ENCODE measurements around the gene HDAC9.

Gene HDAC9

GRCh38 chr7:18895456-18895855 lies 399.9 kb downstream of the HDAC9 start:
- no peaks in the 10 kb centered on the region for H3K4me1 Mint-ChIP-seq (ENCODE audit: low read depth)
- no peaks in the 10 kb centered on the region for H3K36me3 Mint-ChIP-seq (ENCODE audit: low read depth)
- H3K27me3 Mint-ChIP-seq = no peaks in the 10 kb centered on the region
- H3K4me3 Mint-ChIP-seq = no peak overlapping the region
- H3K9me3 Mint-ChIP-seq = no peaks in the 10 kb centered on the region
- H3K27ac Mint-ChIP-seq = no peak overlapping the region

GRCh38 chr7:18896343-18896975 lies 400.9 kb downstream of the HDAC9 start:
- H3K27ac Mint-ChIP-seq = no peak overlapping the region

GRCh38 chr7:18900236-18900635 lies 404.7 kb downstream of the HDAC9 start:
- Mint-ChIP-seq H3K27me3 (no peaks in the 10 kb centered on the region), H3K9me3 (no peaks in the 10 kb centered on the region), H3K4me3 (no peak overlapping the region), H3K4me1 (ENCODE audit: low read depth) (no peaks in the 10 kb centered on the region), H3K36me3 (ENCODE audit: low read depth) (no peaks in the 10 kb centered on the region), H3K27ac (no peak overlapping the region)

More at GRCh38 chr7:18896343-18896975, 400.9 kb downstream of the HDAC9 start:
- Mint-ChIP-seq H3K4me1 (ENCODE audit: low read depth) (no peaks in the 10 kb centered on the region), H3K36me3 (ENCODE audit: low read depth) (no peaks in the 10 kb centered on the region), H3K9me3 (no peaks in the 10 kb centered on the region), H3K27me3 (no peaks in the 10 kb centered on the region), H3K4me3 (no peak overlapping the region)

- no peaks in the 10 kb centered on the region for H3K36me3 Mint-ChIP-seq (ENCODE audit: low read depth)
- no peaks in the 10 kb centered on the region for H3K4me1 Mint-ChIP-seq (ENCODE audit: low read depth)
- H3K27me3 Mint-ChIP-seq = no peaks in the 10 kb centered on the region
- no peak overlapping the region for H3K4me3 Mint-ChIP-seq
- H3K9me3 Mint-ChIP-seq = no peaks in the 10 kb centered on the region
- no peak overlapping the region for H3K27ac Mint-ChIP-seq
Measured at GRCh38 chr7:18900803-18901202, 405.3 kb downstream of the HDAC9 start.

- Mint-ChIP-seq H3K4me3 (no peak overlapping the region), H3K9me3 (no peaks in the 10 kb centered on the region), H3K36me3 (ENCODE audit: low read depth) (no peaks in the 10 kb centered on the region), H3K27me3 (no peaks in the 10 kb centered on the region), H3K4me1 (ENCODE audit: low read depth) (no peaks in the 10 kb centered on the region), H3K27ac (no peak overlapping the region)
Measured at GRCh38 chr7:18901351-18901750, 405.8 kb downstream of the HDAC9 start.

GRCh38 chr7:18901982-18902421 lies 406.5 kb downstream of the HDAC9 start:
- H3K27ac Mint-ChIP-seq = no peak overlapping the region
- no peak overlapping the region for H3K4me3 Mint-ChIP-seq
- no peaks in the 10 kb centered on the region for H3K9me3 Mint-ChIP-seq
- no peaks in the 10 kb centered on the region for H3K36me3 Mint-ChIP-seq (ENCODE audit: low read depth)
- H3K4me1 Mint-ChIP-seq (ENCODE audit: low read depth) = no peaks in the 10 kb centered on the region
- H3K27me3 Mint-ChIP-seq = no peaks in the 10 kb centered on the region

- no peaks in the 10 kb centered on the region for H3K27me3 Mint-ChIP-seq
- no peaks in the 10 kb centered on the region for H3K36me3 Mint-ChIP-seq (ENCODE audit: low read depth)
- H3K4me3 Mint-ChIP-seq = no peak overlapping the region
- H3K27ac Mint-ChIP-seq = no peak overlapping the region
- H3K9me3 Mint-ChIP-seq = no peaks in the 10 kb centered on the region
- H3K4me1 Mint-ChIP-seq (ENCODE audit: low read depth) = no peaks in the 10 kb centered on the region
Measured at GRCh38 chr7:18902892-18903291, 407.3 kb downstream of the HDAC9 start.

GRCh38 chr7:18903695-18904094 lies 408.1 kb downstream of the HDAC9 start:
- Mint-ChIP-seq H3K4me1 (ENCODE audit: low read depth) (no peaks in the 10 kb centered on the region), H3K9me3 (no peaks in the 10 kb centered on the region), H3K27ac (no peak overlapping the region), H3K4me3 (no peak overlapping the region), H3K36me3 (ENCODE audit: low read depth) (no peaks in the 10 kb centered on the region), H3K27me3 (no peaks in the 10 kb centered on the region)

GRCh38 chr7:18905316-18905943 lies 409.9 kb downstream of the HDAC9 start:
- Mint-ChIP-seq H3K9me3 (peaks cover 7% of the 10 kb centered on the region), H3K27me3 (no peaks in the 10 kb centered on the region), H3K4me1 (ENCODE audit: low read depth) (no peaks in the 10 kb centered on the region), H3K27ac (no peak overlapping the region), H3K36me3 (ENCODE audit: low read depth) (no peaks in the 10 kb centered on the region), H3K4me3 (no peak overlapping the region)

GRCh38 chr7:18906901-18907300 lies 411.4 kb downstream of the HDAC9 start:
- Mint-ChIP-seq H3K27ac (no peak overlapping the region), H3K4me1 (ENCODE audit: low read depth) (no peaks in the 10 kb centered on the region), H3K9me3 (peaks cover 11% of the 10 kb centered on the region), H3K36me3 (ENCODE audit: low read depth) (no peaks in the 10 kb centered on the region), H3K27me3 (no peaks in the 10 kb centered on the region), H3K4me3 (no peak overlapping the region)

- H3K4me3 Mint-ChIP-seq = no peak overlapping the region
- no peaks in the 10 kb centered on the region for H3K4me1 Mint-ChIP-seq (ENCODE audit: low read depth)
- H3K27ac Mint-ChIP-seq = no peak overlapping the region
- H3K9me3 Mint-ChIP-seq = peaks cover 11% of the 10 kb centered on the region
- H3K36me3 Mint-ChIP-seq (ENCODE audit: low read depth) = no peaks in the 10 kb centered on the region
- no peaks in the 10 kb centered on the region for H3K27me3 Mint-ChIP-seq
Measured at GRCh38 chr7:18913106-18913505, 417.6 kb downstream of the HDAC9 start.

- no peak overlapping the region for H3K4me3 Mint-ChIP-seq
- peaks cover 4% of the 10 kb centered on the region for H3K9me3 Mint-ChIP-seq
- H3K27ac Mint-ChIP-seq = no peak overlapping the region
- H3K36me3 Mint-ChIP-seq (ENCODE audit: low read depth) = no peaks in the 10 kb centered on the region
- H3K4me1 Mint-ChIP-seq (ENCODE audit: low read depth) = no peaks in the 10 kb centered on the region
- H3K27me3 Mint-ChIP-seq = no peaks in the 10 kb centered on the region
Measured at GRCh38 chr7:18916826-18917225, 421.3 kb downstream of the HDAC9 start.

- peaks cover 4% of the 10 kb centered on the region for H3K9me3 Mint-ChIP-seq
- H3K4me1 Mint-ChIP-seq (ENCODE audit: low read depth) = no peaks in the 10 kb centered on the region
- H3K4me3 Mint-ChIP-seq = no peak overlapping the region
- no peak overlapping the region for H3K27ac Mint-ChIP-seq
- no peaks in the 10 kb centered on the region for H3K27me3 Mint-ChIP-seq
- H3K36me3 Mint-ChIP-seq (ENCODE audit: low read depth) = no peaks in the 10 kb centered on the region
Measured at GRCh38 chr7:18927134-18927533, 431.6 kb downstream of the HDAC9 start.

- Mint-ChIP-seq H3K36me3 (ENCODE audit: low read depth) (no peaks in the 10 kb centered on the region), H3K4me3 (no peak overlapping the region), H3K27me3 (no peaks in the 10 kb centered on the region), H3K4me1 (ENCODE audit: low read depth) (no peaks in the 10 kb centered on the region), H3K27ac (no peak overlapping the region), H3K9me3 (peaks cover 3% of the 10 kb centered on the region)
Measured at GRCh38 chr7:18936265-18936664, 440.7 kb downstream of the HDAC9 start.

- H3K36me3 Mint-ChIP-seq (ENCODE audit: low read depth) = no peaks in the 10 kb centered on the region
- peaks cover 4% of the 10 kb centered on the region for H3K9me3 Mint-ChIP-seq
- H3K27ac Mint-ChIP-seq = no peak overlapping the region
- no peaks in the 10 kb centered on the region for H3K27me3 Mint-ChIP-seq
- H3K4me1 Mint-ChIP-seq (ENCODE audit: low read depth) = no peaks in the 10 kb centered on the region
- no peak overlapping the region for H3K4me3 Mint-ChIP-seq
Measured at GRCh38 chr7:18939771-18940592, 444.4 kb downstream of the HDAC9 start.

All from stimulated activated naive CD8-positive, alpha-beta T cell treated with anti-CD3 and anti-CD28 coated beads, Interleukin-15, Interleukin-2, amounts not matched to agents 100 ng/mL and 50 ng/mL, for 24 hours (primary cell).